Measurements from ENCODE around the gene GAS7.

GRCh38 chr17:9998060-9998459, 200.3 kb downstream of the GAS7 start:
- TF ChIP-seq CTCF (IDR thresholded peaks at IDR 0.05) (no peak), POLR2A (IDR thresholded peaks at IDR 0.05) (no peak)
